Astrocyte (in vitro differentiated cells and primary cell): ENCODE results near the gene KATNA1. TPM values are rescaled to one million over a fixed set of nuclear protein-coding genes. Genes with fewer than 3 reads are reported as not detected.

Experiments used
- DNase-seq: peaks from one replicate; pipeline ENCODE4 v3.0.0-alpha.2; 2010; ENCODE audit warnings: low read depth
- FAIRE-seq: peaks from 2 replicates; lab custom pipeline; 2011; peaks lifted over from hg19 to GRCh38; lab: Jason Lieb, UNC
- H2AFZ ChIP-seq: 2 replicates; pipeline ENCODE4 v1.6.0; 2012; ENCODE audit warnings: low read depth, low read length, inconsistent platforms
- H3K27ac ChIP-seq: 2 replicates; pipeline ENCODE4 v1.5.1; 2011; ENCODE audit warnings: low read depth, low read length, inconsistent platforms
- H3K27me3 ChIP-seq: 2 replicates; pipeline ENCODE4 v1.6.0; 2011; ENCODE audit warnings: low read length, inconsistent platforms; ENCODE audit not compliant: insufficient read depth
- H3K36me3 ChIP-seq: 2 replicates; pipeline ENCODE4 v1.5.1; 2011; ENCODE audit warnings: low read length, inconsistent platforms; ENCODE audit not compliant: insufficient read depth
- H3K4me1 ChIP-seq: 2 replicates; pipeline ENCODE4 v1.5.1; 2011; ENCODE audit warnings: low read length, inconsistent platforms; ENCODE audit not compliant: insufficient read depth
- H3K4me2 ChIP-seq: 2 replicates; pipeline ENCODE4 v1.6.0; 2012; ENCODE audit warnings: low read length, inconsistent platforms
- H3K4me3 ChIP-seq: 2 replicates; pipeline ENCODE4 v1.5.1; 2011; ENCODE audit warnings: low read depth, mild to moderate bottlenecking, low read length, inconsistent platforms; ENCODE audit not compliant: insufficient read depth
- H3K79me2 ChIP-seq: 2 replicates; pipeline ENCODE4 v1.6.0; 2012; ENCODE audit warnings: mild to moderate bottlenecking, low read length, inconsistent platforms; ENCODE audit not compliant: insufficient read depth
- H3K9ac ChIP-seq: 2 replicates; pipeline ENCODE4 v1.6.0; 2012; ENCODE audit warnings: mild to moderate bottlenecking, low read length, inconsistent platforms
- H3K9me3 ChIP-seq: 2 replicates; pipeline ENCODE4 v1.5.1; 2012; ENCODE audit warnings: low read depth, mild to moderate bottlenecking, low read length, inconsistent platforms; ENCODE audit not compliant: insufficient read depth
- H4K20me1 ChIP-seq: 2 replicates; pipeline ENCODE4 v1.6.0; 2012; ENCODE audit warnings: low read length, inconsistent platforms; ENCODE audit not compliant: insufficient read depth
- H3K27ac Mint-ChIP-seq: one replicate; pipeline ENCODE4 v1.8.0; 2021; ENCODE audit warnings: mild to moderate bottlenecking, mixed read lengths; ENCODE audit not compliant: unreplicated experiment
- H3K27me3 Mint-ChIP-seq: one replicate; pipeline ENCODE4 v1.8.0; 2021; ENCODE audit warnings: low read depth, mixed read lengths; ENCODE audit not compliant: unreplicated experiment
- H3K36me3 Mint-ChIP-seq: one replicate; pipeline ENCODE4 v1.8.0; 2021; ENCODE audit warnings: low read depth, mixed read lengths; ENCODE audit not compliant: unreplicated experiment
- H3K4me1 Mint-ChIP-seq: one replicate; pipeline ENCODE4 v1.8.0; 2021; ENCODE audit warnings: low read depth, mixed read lengths; ENCODE audit not compliant: unreplicated experiment
- H3K4me3 Mint-ChIP-seq: one replicate; pipeline ENCODE4 v1.8.0; 2021; ENCODE audit warnings: mild to moderate bottlenecking, moderate library complexity, mixed read lengths; ENCODE audit not compliant: unreplicated experiment
- H3K9me3 Mint-ChIP-seq: one replicate; pipeline ENCODE4 v1.8.0; 2021; ENCODE audit warnings: mild to moderate bottlenecking, mixed read lengths; ENCODE audit not compliant: unreplicated experiment
- EZH2 ChIP-seq: IDR thresholded peaks from 2 replicates; pipeline ENCODE4 v1.6.1; 2012; ENCODE audit warnings: mild to moderate bottlenecking, low read length, inconsistent platforms; ENCODE audit not compliant: insufficient read depth
- total RNA-seq: library from RNA; stranded (reverse); gene quantifications from 2 replicates; pipeline ENCODE4 v1.2.1, GENCODE V29; 2021
- TF ChIP-seq, protein P1 (sequence below): IDR thresholded peaks from 2 replicates; pipeline ENCODE4 v1.5.1; 2011; ENCODE audit warnings: low read depth, mild to moderate bottlenecking, inconsistent platforms, low read length, moderate library complexity; ENCODE audit not compliant: insufficient read depth

The KATNA1 gene
- total RNA-seq, 1 donor from 2014 or later, result 14.3 TPM

DNA sequence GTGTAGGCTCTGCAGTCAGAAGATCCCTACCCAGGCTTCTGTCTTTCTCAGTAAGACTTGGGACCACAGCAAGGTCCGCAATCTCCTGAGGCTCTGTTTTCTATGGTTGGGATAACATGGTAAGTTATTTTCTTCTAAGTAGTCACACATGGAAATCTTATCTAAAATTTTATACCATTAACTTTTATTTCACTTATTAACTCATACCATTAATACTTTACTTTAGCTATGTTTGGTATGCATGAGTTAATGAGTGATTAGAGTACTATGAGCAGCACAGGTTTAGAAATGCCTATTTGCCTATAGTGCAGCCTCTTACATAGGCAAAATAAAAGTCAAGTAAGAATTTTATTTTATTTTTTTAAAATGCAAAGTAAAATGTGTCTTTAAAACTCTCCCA lies 55.1 kb downstream of the KATNA1 start:
- FAIRE-seq (no peak), DNase-seq (no peak)
- no peak overlapping the region for H3K4me3 ChIP-seq
- H3K9ac ChIP-seq, result no peak overlapping the region
- H3K79me2 ChIP-seq, result no peaks in the 10 kb centered on the region
- H3K27me3 ChIP-seq, result no peaks in the 10 kb centered on the region
- no peak overlapping the region for H3K4me3 Mint-ChIP-seq
- H2AFZ ChIP-seq, result no peak overlapping the region
- H3K27ac Mint-ChIP-seq, result no peak overlapping the region
- peaks cover 20% of the 10 kb centered on the region for H3K36me3 ChIP-seq
- H3K4me1 ChIP-seq, result no peaks in the 10 kb centered on the region
- H4K20me1 ChIP-seq, result no peaks in the 10 kb centered on the region
- no peaks in the 10 kb centered on the region for H3K9me3 ChIP-seq
- H3K4me2 ChIP-seq, result no peak overlapping the region
- no peak overlapping the region for H3K27ac ChIP-seq
- TF ChIP-seq, protein P1, sequence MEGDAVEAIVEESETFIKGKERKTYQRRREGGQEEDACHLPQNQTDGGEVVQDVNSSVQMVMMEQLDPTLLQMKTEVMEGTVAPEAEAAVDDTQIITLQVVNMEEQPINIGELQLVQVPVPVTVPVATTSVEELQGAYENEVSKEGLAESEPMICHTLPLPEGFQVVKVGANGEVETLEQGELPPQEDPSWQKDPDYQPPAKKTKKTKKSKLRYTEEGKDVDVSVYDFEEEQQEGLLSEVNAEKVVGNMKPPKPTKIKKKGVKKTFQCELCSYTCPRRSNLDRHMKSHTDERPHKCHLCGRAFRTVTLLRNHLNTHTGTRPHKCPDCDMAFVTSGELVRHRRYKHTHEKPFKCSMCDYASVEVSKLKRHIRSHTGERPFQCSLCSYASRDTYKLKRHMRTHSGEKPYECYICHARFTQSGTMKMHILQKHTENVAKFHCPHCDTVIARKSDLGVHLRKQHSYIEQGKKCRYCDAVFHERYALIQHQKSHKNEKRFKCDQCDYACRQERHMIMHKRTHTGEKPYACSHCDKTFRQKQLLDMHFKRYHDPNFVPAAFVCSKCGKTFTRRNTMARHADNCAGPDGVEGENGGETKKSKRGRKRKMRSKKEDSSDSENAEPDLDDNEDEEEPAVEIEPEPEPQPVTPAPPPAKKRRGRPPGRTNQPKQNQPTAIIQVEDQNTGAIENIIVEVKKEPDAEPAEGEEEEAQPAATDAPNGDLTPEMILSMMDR, result no peak
- TF ChIP-seq EZH2, result no peak
- no peaks in the 10 kb centered on the region for H3K27me3 Mint-ChIP-seq
- no peaks in the 10 kb centered on the region for H3K9me3 Mint-ChIP-seq
- no peaks in the 10 kb centered on the region for H3K4me1 Mint-ChIP-seq
- H3K36me3 Mint-ChIP-seq, result peaks cover 5% of the 10 kb centered on the region

DNA sequence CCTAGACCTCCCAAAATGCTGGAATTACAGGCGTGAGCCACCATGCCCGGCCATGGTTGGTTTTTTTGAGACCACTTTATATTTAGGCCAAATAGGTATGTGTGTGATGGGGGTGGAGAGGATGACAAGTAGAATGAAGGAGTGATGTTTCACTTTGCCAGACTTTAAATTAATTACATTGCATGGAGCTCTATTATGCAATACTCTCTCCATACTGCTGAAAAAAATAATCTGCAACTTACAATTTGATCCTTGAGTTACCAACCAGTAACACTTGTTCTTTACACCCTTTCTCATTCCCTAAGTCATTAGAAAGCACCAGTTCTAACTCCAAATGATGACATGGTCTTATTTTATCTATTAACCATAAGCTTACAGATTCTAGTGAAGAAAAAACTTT lies 55.5 kb downstream of the KATNA1 start:
- no peak for FAIRE-seq
- no peak overlapping the region for H3K27ac Mint-ChIP-seq

DNA sequence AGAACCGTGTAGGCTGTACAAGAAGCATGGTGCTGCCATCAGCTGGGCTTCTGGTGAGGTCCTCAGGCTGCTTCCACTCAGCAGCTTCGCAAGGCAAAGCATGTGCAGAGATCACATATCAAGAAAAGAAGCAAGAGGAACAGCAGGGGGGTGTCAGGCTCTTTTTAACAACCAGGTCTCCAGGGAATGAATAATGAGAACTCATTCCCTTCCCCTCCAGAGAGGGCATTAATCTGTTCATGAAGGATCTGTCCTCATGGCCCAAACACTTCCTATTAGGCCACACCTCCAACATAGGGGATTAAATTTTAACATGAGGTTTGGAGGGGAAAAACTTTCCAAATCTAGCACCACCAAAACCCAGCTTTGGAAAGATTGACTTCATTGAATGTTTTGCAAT lies 62.4 kb downstream of the KATNA1 start:
- Histone ChIP-seq H2AFZ (no peak overlapping the region), H3K36me3 (peaks cover 2% of the 10 kb centered on the region), H3K4me2 (no peak overlapping the region), H4K20me1 (no peaks in the 10 kb centered on the region), H3K27ac (no peak overlapping the region), H3K27me3 (no peaks in the 10 kb centered on the region), H3K79me2 (no peaks in the 10 kb centered on the region), H3K9me3 (no peaks in the 10 kb centered on the region), H3K4me1 (no peaks in the 10 kb centered on the region), H3K4me3 (no peak overlapping the region), H3K9ac (no peak overlapping the region)
- TF ChIP-seq, protein P1, result no peak
- TF ChIP-seq EZH2, result no peak
- no peak overlapping the region for H3K4me3 Mint-ChIP-seq
- FAIRE-seq (no peak), DNase-seq (no peak)
- H3K27ac Mint-ChIP-seq, result no peak overlapping the region
- no peaks in the 10 kb centered on the region for H3K4me1 Mint-ChIP-seq
- H3K36me3 Mint-ChIP-seq, result peaks cover 1% of the 10 kb centered on the region
- H3K27me3 Mint-ChIP-seq, result no peaks in the 10 kb centered on the region
- H3K9me3 Mint-ChIP-seq, result no peaks in the 10 kb centered on the region

More for the DNA sequence above, 55.5 kb downstream of the KATNA1 start:
- Histone ChIP-seq H3K9me3 (no peaks in the 10 kb centered on the region), H3K79me2 (no peaks in the 10 kb centered on the region), H2AFZ (no peak overlapping the region), H3K9ac (no peak overlapping the region), H3K36me3 (peaks cover 20% of the 10 kb centered on the region), H3K27ac (no peak overlapping the region), H3K4me2 (no peak overlapping the region), H3K4me3 (no peak overlapping the region), H4K20me1 (no peaks in the 10 kb centered on the region), H3K4me1 (no peaks in the 10 kb centered on the region), H3K27me3 (no peaks in the 10 kb centered on the region)
- Mint-ChIP-seq H3K27me3 (no peaks in the 10 kb centered on the region), H3K4me3 (no peak overlapping the region), H3K36me3 (peaks cover 5% of the 10 kb centered on the region), H3K4me1 (no peaks in the 10 kb centered on the region), H3K9me3 (no peaks in the 10 kb centered on the region)
- TF ChIP-seq, protein P1, result no peak
- no peak for TF ChIP-seq EZH2
- no peak for DNase-seq
